T-cell (primary cell): ENCODE data around the gene ZNF620. TPM values are rescaled to one million over a fixed set of nuclear protein-coding genes. Genes with fewer than 3 reads are reported as not detected.
A peak's percentile ranks its signal among the peaks of the same experiment; 100 is the strongest.

ENCODE experiments used
- ATAC-seq, 4 experiments: fragments of 200-7000 bp in 3 of 4; fragments of 150-1000 bp in 1 of 4; cut with Tn5 transposase; replicated peaks in 1 of 4; 1 replicate in 3 of 4; 2 replicates in 1 of 4; pipeline ENCODE4 v1.10.0; 2021; ENCODE audit warnings: moderate library complexity in 3 of 4, mild to moderate bottlenecking in 2 of 4, moderate number of reproducible peaks in 1 of 4
- CTCF ChIA-PET, 2 donors: fragments of 300-600 bp; sonication (Branson Sonifier 250); formaldehyde crosslinking; loops; one replicate each; lab custom pipeline; 2022; ENCODE audit warnings: antibody characterized with exemption in 2 of 2; lab: Charles Lee
- POLR2A ChIA-PET, 2 donors: fragments of 300-600 bp; sonication (Branson Sonifier 250); formaldehyde crosslinking; loops; one replicate each; lab custom pipeline; 2022; ENCODE audit warnings: antibody characterized with exemption in 2 of 2; lab: Charles Lee
- DNase-seq, 35 experiments: peaks; one replicate each; pipeline versions ENCODE4 v3.0.0 to v3.0.0-alpha.2; 2013 to 2023
- H3K27ac ChIP-seq: one replicate; pipeline ENCODE4 v1.5.1; 2013; ENCODE audit warnings: low read length
- H3K27me3 ChIP-seq, 2 experiments: replicated peaks in 1 of 2; 1 replicate in 1 of 2; 2 replicates in 1 of 2; pipeline versions ENCODE4 v1.6.1 to v1.7.0; 2013; ENCODE audit warnings: low read length in 1 of 2, mixed read lengths in 1 of 2; ENCODE audit not compliant: control insufficient read depth in 2 of 2, insufficient read depth in 2 of 2; ENCODE audit errors: extremely low read depth in 1 of 2
- H3K36me3 ChIP-seq, 2 donors: 1 replicate in 1 of 2; 2 replicates in 1 of 2; pipeline versions ENCODE4 v1.6.1 to v1.7.0; 2013; ENCODE audit warnings: low read length in 1 of 2; ENCODE audit not compliant: control insufficient read depth in 2 of 2, insufficient read depth in 1 of 2; ENCODE audit errors: extremely low read depth in 1 of 2
- H3K4me1 ChIP-seq, 2 experiments: 1 replicate in 1 of 2; 2 replicates in 1 of 2; pipeline versions ENCODE4 v1.6.1 to v1.7.0; 2013; ENCODE audit warnings: low read length in 2 of 2, mixed read lengths in 1 of 2; ENCODE audit not compliant: insufficient read depth in 2 of 2, control insufficient read depth in 1 of 2; ENCODE audit errors: extremely low read depth in 1 of 2
- H3K4me3 ChIP-seq, 2 donors: 1 replicate in 1 of 2; 2 replicates in 1 of 2; pipeline versions ENCODE4 v1.5.1 to v1.7.0; 2013; ENCODE audit warnings: mild to moderate bottlenecking in 2 of 2, low read length in 1 of 2, moderate library complexity in 1 of 2; ENCODE audit not compliant: control insufficient read depth in 1 of 2; ENCODE audit errors: extremely low read depth in 1 of 2
- H3K9me3 ChIP-seq: 2 replicates; pipeline ENCODE4 v1.7.0; 2013
- H3K27ac Mint-ChIP-seq, 2 donors: one replicate each; pipeline ENCODE4 v1.8.0; 2020 to 2021; ENCODE audit warnings: mild to moderate bottlenecking in 2 of 2, mixed read lengths in 2 of 2
- H3K27me3 Mint-ChIP-seq, 2 donors: one replicate each; pipeline ENCODE4 v1.8.0; 2021 to 2022; ENCODE audit warnings: mixed read lengths in 2 of 2
- H3K36me3 Mint-ChIP-seq: one replicate; pipeline ENCODE4 v1.8.0; 2021; ENCODE audit warnings: mixed read lengths
- H3K4me1 Mint-ChIP-seq, 3 donors: one replicate each; pipeline ENCODE4 v1.8.0; 2020 to 2022; ENCODE audit warnings: mixed read lengths in 3 of 3, mild to moderate bottlenecking in 1 of 3
- H3K4me3 Mint-ChIP-seq, 3 donors: one replicate each; pipeline ENCODE4 v1.8.0; 2020 to 2022; ENCODE audit warnings: mild to moderate bottlenecking in 3 of 3, mixed read lengths in 3 of 3, moderate library complexity in 3 of 3
- H3K9me3 Mint-ChIP-seq, 3 donors: one replicate each; pipeline ENCODE4 v1.8.0; 2020 to 2022; ENCODE audit warnings: mixed read lengths in 3 of 3
- WGBS: methylation state at CpG from one replicate; pipeline ENCODE4 v1.1.5; 2013; ENCODE audit warnings: missing lambda C conversion rate; ENCODE audit not compliant: insufficient coverage; 5-methylcytosine and 5-hydroxymethylcytosine counted together
- total RNA-seq, 35 experiments: library from RNA in 6 of 35; stranded (reverse) in 6 of 35; fragments of 120-200 nt in 1 of 35; gene quantifications; one replicate each; pipeline versions ENCODE4 v1.2.1 to v1.2.4 and lab custom pipeline; 2013 to 2026

ZNF620 gene
- total RNA-seq, 5 donors from 2014 or later (not counting 1 experiment from before 2014, with no cell fraction given) = 2.0 to 3.1 (median 3.1) TPM

DNA sequence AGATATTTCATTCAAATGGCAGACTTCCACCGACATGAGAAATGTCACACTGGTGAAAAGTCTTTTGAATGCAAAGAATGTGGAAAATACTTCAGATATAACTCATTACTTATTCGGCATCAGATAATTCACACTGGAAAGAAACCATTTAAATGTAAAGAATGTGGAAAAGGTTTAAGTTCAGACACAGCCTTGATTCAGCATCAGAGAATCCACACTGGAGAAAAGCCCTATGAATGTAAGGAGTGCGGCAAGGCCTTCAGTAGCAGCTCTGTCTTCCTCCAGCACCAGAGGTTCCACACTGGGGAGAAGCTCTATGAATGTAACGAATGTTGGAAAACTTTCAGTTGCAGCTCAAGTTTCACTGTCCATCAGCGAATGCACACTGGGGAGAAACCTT lies 10.4 kb downstream of the ZNF620 start:
- no peaks in the 10 kb centered on the region for H3K4me1 Mint-ChIP-seq
- Histone ChIP-seq H3K27ac (no peak overlapping the region), H3K4me3 (no peak overlapping the region), H3K36me3 (peaks cover 0 to 10% of the 10 kb centered on the region in 2 donors), H3K4me1 (no peaks in the 10 kb centered on the region), H3K9me3 (no peaks in the 10 kb centered on the region), H3K27me3 (no peaks in the 10 kb centered on the region)
- no peak overlapping the region for H3K27ac Mint-ChIP-seq
- H3K36me3 Mint-ChIP-seq = peaks cover 25% of the 10 kb centered on the region
- ATAC-seq = no peak
- no peak overlapping the region for H3K4me3 Mint-ChIP-seq
- ChIA-PET POLR2A (no interaction called here), CTCF (no interaction called here)
- no peaks in the 10 kb centered on the region for H3K9me3 Mint-ChIP-seq
- no peak for DNase-seq
- WGBS = 100% methylated on average over 2 of the region's 5 CpGs
- H3K27me3 Mint-ChIP-seq = no peaks in the 10 kb centered on the region

GRCh38 chr3:40518067-40518466 lies 12.2 kb downstream of the ZNF620 start:
- Histone ChIP-seq H3K27ac (no peak overlapping the region), H3K4me1 (no peaks in the 10 kb centered on the region), H3K27me3 (no peaks in the 10 kb centered on the region), H3K4me3 (no peak overlapping the region), H3K9me3 (no peaks in the 10 kb centered on the region), H3K36me3 (peaks cover 0 to 2% of the 10 kb centered on the region in 2 donors)
- no peak overlapping the region for H3K4me3 Mint-ChIP-seq
- H3K27me3 Mint-ChIP-seq = no peaks in the 10 kb centered on the region
- no peak overlapping the region for H3K27ac Mint-ChIP-seq
- CTCF ChIA-PET = no interaction called here
- H3K36me3 Mint-ChIP-seq = peaks cover 16% of the 10 kb centered on the region
- ATAC-seq (no peak), DNase-seq (no peak)
- H3K9me3 Mint-ChIP-seq = no peaks in the 10 kb centered on the region
- peaks cover 0 to under 1% (median 0%) of the 10 kb centered on the region in 3 donors for H3K4me1 Mint-ChIP-seq
- WGBS = no CpG with 5 or more reads among the region's 1 CpG
- POLR2A ChIA-PET = no interaction called here

DNA sequence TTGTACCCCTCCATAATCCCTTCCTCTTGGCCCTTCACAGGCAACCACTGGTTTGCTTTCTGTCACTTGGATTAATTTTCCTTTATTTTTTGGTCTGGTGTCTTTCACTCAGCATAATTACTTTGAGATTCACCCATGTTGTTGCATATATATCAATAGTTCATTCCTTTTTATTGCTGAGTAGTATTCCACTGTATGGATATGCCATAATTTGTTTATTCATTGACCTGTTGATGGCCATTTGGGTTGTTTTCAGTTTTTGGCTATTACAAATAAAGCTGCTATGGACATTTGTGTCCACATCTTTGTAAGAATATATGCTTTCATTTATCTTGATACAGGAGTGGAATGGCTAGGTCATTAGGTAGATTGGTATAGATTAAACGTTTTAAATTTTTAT lies 13.0 kb downstream of the ZNF620 start:
- Histone ChIP-seq H3K4me3 (no peak overlapping the region), H3K27ac (no peak overlapping the region), H3K4me1 (no peaks in the 10 kb centered on the region), H3K9me3 (no peaks in the 10 kb centered on the region), H3K36me3 (peaks cover 0 to 2% of the 10 kb centered on the region in 2 donors), H3K27me3 (no peaks in the 10 kb centered on the region)
- POLR2A ChIA-PET = no interaction called here
- no peak overlapping the region for H3K27ac Mint-ChIP-seq
- peaks cover 0 to 2% (median 1%) of the 10 kb centered on the region in 3 donors for H3K4me1 Mint-ChIP-seq
- no peaks in the 10 kb centered on the region for H3K27me3 Mint-ChIP-seq
- CTCF ChIA-PET = no interaction called here
- no peak overlapping the region for H3K4me3 Mint-ChIP-seq
- peaks cover 16% of the 10 kb centered on the region for H3K36me3 Mint-ChIP-seq
- ATAC-seq (no peak), DNase-seq (no peak)
- H3K9me3 Mint-ChIP-seq = no peaks in the 10 kb centered on the region
- WGBS = no CpG with 5 or more reads among the region's 1 CpG

GRCh38 chr3:40521254-40521653 lies 15.4 kb downstream of the ZNF620 start:
- Histone ChIP-seq H3K27me3 (peaks cover 0 to 3% of the 10 kb centered on the region in 2 experiments), H3K4me1 (peaks cover 2 to 16% of the 10 kb centered on the region in 2 experiments), H3K9me3 (no peaks in the 10 kb centered on the region), H3K27ac (no peak overlapping the region), H3K4me3 (no peak overlapping the region), H3K36me3 (peaks cover 0 to 2% of the 10 kb centered on the region in 2 donors)
- no peaks in the 10 kb centered on the region for H3K27me3 Mint-ChIP-seq
- WGBS = no CpG with 5 or more reads among the region's 3 CpGs
- no peak overlapping the region for H3K27ac Mint-ChIP-seq
- no peaks in the 10 kb centered on the region for H3K9me3 Mint-ChIP-seq
- H3K4me1 Mint-ChIP-seq = peaks cover 18 to 20% (median 19%) of the 10 kb centered on the region in 3 donors
- DNase-seq = no peak
- no peak for ATAC-seq
- peaks cover 7% of the 10 kb centered on the region for H3K36me3 Mint-ChIP-seq
- ChIA-PET POLR2A (no interaction called here), CTCF (no interaction called here)
- no peak overlapping the region for H3K4me3 Mint-ChIP-seq

GRCh38 chr3:40523781-40524180 lies 17.9 kb downstream of the ZNF620 start:
- ChIA-PET POLR2A (interaction anchor here (0.7 kb wide), 3 partner anchors 50 to 1652 kb away, joined by 4 to 7 read pairs (median 6); no protein-coding TSS in a partner anchor), CTCF (interaction anchor here in 1 of 2 donors (0.5 to 0.7 kb wide), 3 partner anchors 190 to 676 kb away, joined by 3 to 6 read pairs (median 3); partner anchors contain the start of gene CTNNB1)
- Histone ChIP-seq H3K27ac (peak overlapping the region; percentile 95), H3K9me3 (no peaks in the 10 kb centered on the region), H3K27me3 (peaks cover 0 to 3% of the 10 kb centered on the region in 2 experiments), H3K4me1 (peaks cover 2 to 16% of the 10 kb centered on the region in 2 experiments), H3K4me3 (no peak overlapping the region), H3K36me3 (peaks cover 0 to 10% of the 10 kb centered on the region in 2 donors)
- Mint-ChIP-seq H3K4me3 (peak overlapping the region; percentile 88 to 93 (median 91)), H3K27ac (peak overlapping the region; percentile 91 to 96), H3K36me3 (peaks cover 22% of the 10 kb centered on the region), H3K9me3 (no peaks in the 10 kb centered on the region), H3K27me3 (no peaks in the 10 kb centered on the region), H3K4me1 (peaks cover 25 to 32% (median 26%) of the 10 kb centered on the region in 3 donors)
- 100% methylated on average over 1 of the region's 2 CpGs for WGBS
- no peak for ATAC-seq
- DNase-seq = peak in 1 of 35 experiments; percentile 15

GRCh38 chr3:40524222-40524567 lies 18.4 kb downstream of the ZNF620 start:
- H3K9me3 ChIP-seq = no peaks in the 10 kb centered on the region
- peak overlapping the region; percentile 88 to 93 (median 91) for H3K4me3 Mint-ChIP-seq
- ATAC-seq (peak in 2 of 4 experiments; percentile 23 to 28), DNase-seq (no peak)
- H3K36me3 ChIP-seq = peaks cover 0 to 14% of the 10 kb centered on the region in 2 donors
- H3K27ac ChIP-seq = peak overlapping the region; percentile 95
- H3K27me3 ChIP-seq = peaks cover 0 to 3% of the 10 kb centered on the region in 2 experiments
- peaks cover 25 to 34% (median 26%) of the 10 kb centered on the region in 3 donors for H3K4me1 Mint-ChIP-seq
- 25% methylated on average over 4 of the region's 5 CpGs for WGBS
- peak overlapping the region; percentile 91 to 96 for H3K27ac Mint-ChIP-seq
- peaks cover 25% of the 10 kb centered on the region for H3K36me3 Mint-ChIP-seq
- peaks cover 2 to 16% of the 10 kb centered on the region in 2 experiments for H3K4me1 ChIP-seq
- CTCF ChIA-PET = interaction anchor here in 1 of 2 donors (0.5 to 0.7 kb wide), 3 partner anchors 190 to 675 kb away, joined by 3 to 6 read pairs (median 3); partner anchors contain the start of gene CTNNB1
- no peaks in the 10 kb centered on the region for H3K27me3 Mint-ChIP-seq
- H3K4me3 ChIP-seq = peak overlapping the region; percentile 73 to 98
- no peaks in the 10 kb centered on the region for H3K9me3 Mint-ChIP-seq
- POLR2A ChIA-PET = interaction anchor here in 1 of 2 donors (0.7 kb wide), 1 partner anchor 69 kb away, joined by 4 read pairs; no protein-coding TSS in a partner anchor
